BE2C (cell line): Measurements from ENCODE around the gene NUDT16L1.

Experiments
- DNase-seq: peaks from one replicate; pipeline ENCODE4 v3.0.0-alpha.2; 2020
- H3K27me3 ChIP-seq: fragments of 250-450 bp; sonication (Bioruptor Pico); 2 replicates; pipeline ENCODE4 v1.5.1; 2020; ENCODE audit warnings: mild to moderate bottlenecking
- H3K36me3 ChIP-seq: fragments of 250-450 bp; sonication (Bioruptor Pico); 2 replicates; pipeline ENCODE4 v1.5.1; 2020; ENCODE audit warnings: mild to moderate bottlenecking
- H3K4me1 ChIP-seq: fragments of 250-450 bp; sonication (Bioruptor Pico); 2 replicates; pipeline ENCODE4 v1.5.1; 2020
- H3K4me3 ChIP-seq: 2 replicates; pipeline ENCODE4 v1.5.1; 2011; ENCODE audit warnings: low read depth, low read length
- H3K9me3 ChIP-seq: fragments of 250-450 bp; sonication (Bioruptor Pico); 2 replicates; pipeline ENCODE4 v1.5.1; 2020
- TF ChIP-seq, protein P1 (sequence below): IDR thresholded peaks from 2 replicates; pipeline ENCODE4 v1.5.1; 2012; ENCODE audit warnings: mild to moderate bottlenecking, low read depth, low read length

NUDT16L1 gene

DNA sequence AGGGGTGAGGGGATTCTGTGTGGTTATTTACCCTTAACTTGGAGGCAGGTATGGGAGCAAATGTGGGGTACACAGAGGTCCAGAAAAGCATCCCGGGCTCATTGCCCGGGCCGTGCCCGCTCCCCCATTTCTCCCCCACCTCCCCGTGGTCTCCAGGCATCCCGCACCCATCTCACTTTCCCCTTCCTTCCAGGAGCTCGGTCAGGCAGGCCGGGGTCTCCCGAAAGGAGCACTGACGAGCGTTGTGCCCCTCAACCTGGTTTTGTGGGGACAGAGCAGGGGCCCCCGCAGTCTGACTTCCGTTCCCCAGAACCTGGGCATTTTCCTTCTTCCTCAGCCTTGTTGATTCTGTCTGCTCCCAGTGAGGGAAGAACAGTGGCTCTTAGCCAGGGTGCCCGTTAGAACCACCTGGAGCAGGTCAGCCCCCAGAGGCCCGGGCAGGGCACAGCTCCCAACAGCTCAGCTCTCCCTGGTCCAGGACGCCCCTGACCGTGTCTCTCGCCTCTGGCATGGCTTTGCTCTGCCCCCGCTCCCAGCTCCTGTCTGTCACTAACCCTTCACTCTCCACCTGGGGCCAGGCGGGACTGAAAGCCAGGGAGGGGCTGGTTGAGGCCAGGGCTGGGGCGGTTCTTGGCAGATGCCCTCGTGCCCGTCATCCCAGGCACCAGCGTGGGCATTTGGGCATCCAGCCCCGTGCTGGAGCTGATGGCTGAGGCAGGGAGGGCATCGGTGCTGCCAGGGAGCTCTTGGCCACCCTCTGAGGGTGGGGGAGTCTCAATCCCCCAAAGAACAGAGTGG, 12.5 kb upstream of the NUDT16L1 start:
- Histone ChIP-seq H3K27me3 (no peaks in the 10 kb centered on the region), H3K36me3 (peaks cover 26% of the 10 kb centered on the region), H3K4me3 (peak overlapping the region; percentile 49), H3K4me1 (peaks cover 18% of the 10 kb centered on the region), H3K9me3 (no peaks in the 10 kb centered on the region)
- DNase-seq: no peak
- TF ChIP-seq, protein P1, sequence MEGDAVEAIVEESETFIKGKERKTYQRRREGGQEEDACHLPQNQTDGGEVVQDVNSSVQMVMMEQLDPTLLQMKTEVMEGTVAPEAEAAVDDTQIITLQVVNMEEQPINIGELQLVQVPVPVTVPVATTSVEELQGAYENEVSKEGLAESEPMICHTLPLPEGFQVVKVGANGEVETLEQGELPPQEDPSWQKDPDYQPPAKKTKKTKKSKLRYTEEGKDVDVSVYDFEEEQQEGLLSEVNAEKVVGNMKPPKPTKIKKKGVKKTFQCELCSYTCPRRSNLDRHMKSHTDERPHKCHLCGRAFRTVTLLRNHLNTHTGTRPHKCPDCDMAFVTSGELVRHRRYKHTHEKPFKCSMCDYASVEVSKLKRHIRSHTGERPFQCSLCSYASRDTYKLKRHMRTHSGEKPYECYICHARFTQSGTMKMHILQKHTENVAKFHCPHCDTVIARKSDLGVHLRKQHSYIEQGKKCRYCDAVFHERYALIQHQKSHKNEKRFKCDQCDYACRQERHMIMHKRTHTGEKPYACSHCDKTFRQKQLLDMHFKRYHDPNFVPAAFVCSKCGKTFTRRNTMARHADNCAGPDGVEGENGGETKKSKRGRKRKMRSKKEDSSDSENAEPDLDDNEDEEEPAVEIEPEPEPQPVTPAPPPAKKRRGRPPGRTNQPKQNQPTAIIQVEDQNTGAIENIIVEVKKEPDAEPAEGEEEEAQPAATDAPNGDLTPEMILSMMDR: no peak

DNA sequence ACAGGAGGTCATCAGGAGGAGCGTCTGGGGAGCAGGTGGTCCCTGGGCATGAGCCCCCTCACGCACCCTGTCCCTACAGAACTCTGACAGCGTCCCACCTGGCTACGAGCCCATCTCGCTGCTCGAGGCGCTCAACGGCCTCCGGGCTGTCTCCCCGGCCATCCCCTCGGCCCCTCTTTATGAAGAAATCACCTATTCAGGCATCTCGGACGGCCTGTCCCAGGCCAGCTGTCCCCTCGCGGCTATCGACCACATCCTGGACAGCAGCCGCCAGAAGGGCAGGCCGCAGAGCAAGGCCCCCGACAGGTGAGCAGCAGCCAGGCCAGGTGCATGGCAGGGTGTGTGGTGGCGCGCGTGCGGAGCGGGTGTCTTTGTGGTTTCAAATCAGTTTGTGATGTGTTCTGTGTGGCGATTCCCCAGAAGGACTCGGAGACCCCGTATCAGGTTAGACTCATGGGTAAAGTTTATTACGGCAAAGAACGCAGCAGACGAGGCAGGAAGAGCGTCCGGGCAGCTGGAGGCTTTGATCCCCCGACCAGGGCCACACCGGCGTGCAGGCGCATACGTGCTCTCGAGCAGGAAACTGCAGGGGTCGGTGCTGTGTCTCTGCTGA, 11.8 kb upstream of the NUDT16L1 start:
- TF ChIP-seq, protein P1: no peak
- H3K27me3 ChIP-seq: no peaks in the 10 kb centered on the region
- no peaks in the 10 kb centered on the region for H3K9me3 ChIP-seq
- peaks cover 30% of the 10 kb centered on the region for H3K36me3 ChIP-seq
- no peak for DNase-seq
- H3K4me1 ChIP-seq: peaks cover 18% of the 10 kb centered on the region
- H3K4me3 ChIP-seq: no peak overlapping the region

DNA sequence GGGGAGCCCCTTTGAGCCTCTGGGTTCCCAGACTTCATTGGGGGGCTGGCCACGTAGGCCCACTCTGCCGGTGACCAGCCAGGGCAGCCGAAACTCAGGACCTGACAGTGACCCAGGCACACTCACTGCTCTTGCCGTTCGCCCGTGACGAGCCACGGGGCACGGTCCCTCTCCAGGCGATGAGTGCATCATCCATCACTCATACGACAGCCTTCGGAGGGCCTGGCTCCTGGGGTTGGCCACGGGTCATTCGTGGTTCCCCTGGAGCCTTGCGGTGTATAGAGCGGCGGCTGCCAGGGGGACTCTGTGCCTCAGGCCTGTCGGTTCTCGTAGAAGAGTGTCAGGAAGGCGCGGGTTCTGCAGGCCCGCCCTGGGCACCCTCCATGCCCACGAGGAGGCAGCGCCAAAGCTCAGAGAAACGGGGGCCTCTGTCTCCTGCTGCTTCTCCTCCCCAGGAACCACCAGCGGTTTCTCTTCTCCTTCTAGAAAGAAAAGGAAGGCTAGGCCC, 11.2 kb upstream of the NUDT16L1 start:
- H3K4me3 ChIP-seq: no peak overlapping the region
- H3K27me3 ChIP-seq: no peaks in the 10 kb centered on the region
- peaks cover 32% of the 10 kb centered on the region for H3K36me3 ChIP-seq
- TF ChIP-seq, protein P1: no peak
- DNase-seq: no peak
- no peaks in the 10 kb centered on the region for H3K9me3 ChIP-seq
- H3K4me1 ChIP-seq: peaks cover 15% of the 10 kb centered on the region

DNA sequence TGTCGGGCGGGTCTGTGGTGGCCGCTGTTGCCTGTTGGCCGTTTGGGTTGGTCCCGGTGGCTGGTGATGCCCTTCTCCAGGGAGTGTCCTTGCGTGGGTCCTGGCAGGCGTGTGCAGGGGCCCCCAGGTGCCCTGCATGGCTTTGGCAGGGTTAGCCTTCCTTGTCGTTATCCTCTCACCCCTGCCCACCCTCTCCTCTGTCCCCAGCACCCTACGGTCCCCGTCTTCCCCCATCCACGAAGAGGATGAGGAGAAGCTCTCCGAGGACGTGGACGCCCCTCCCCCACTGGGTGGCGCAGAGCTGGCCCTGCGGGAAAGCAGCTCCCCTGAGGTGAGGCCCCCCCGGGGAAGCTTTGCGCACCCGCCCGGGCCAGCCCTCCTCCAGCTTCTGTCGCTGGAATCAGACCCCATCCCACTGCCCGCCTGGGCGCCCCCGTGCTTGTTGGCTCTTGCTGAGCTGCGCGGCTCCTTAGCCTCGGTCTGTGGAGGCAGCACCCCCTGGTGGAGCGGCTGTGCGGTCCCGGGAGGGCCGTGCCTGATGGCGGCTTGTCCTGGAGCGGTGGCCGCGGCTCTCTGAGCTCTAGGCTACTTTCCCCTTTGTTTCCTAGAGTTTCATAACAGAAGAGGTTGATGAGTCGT, 10.6 kb upstream of the NUDT16L1 start:
- DNase-seq: peak; percentile 73
- Histone ChIP-seq H3K4me3 (no peak overlapping the region), H3K4me1 (peaks cover 18% of the 10 kb centered on the region), H3K27me3 (no peaks in the 10 kb centered on the region), H3K9me3 (no peaks in the 10 kb centered on the region), H3K36me3 (peaks cover 32% of the 10 kb centered on the region)
- TF ChIP-seq, protein P1: peak; percentile 51

DNA sequence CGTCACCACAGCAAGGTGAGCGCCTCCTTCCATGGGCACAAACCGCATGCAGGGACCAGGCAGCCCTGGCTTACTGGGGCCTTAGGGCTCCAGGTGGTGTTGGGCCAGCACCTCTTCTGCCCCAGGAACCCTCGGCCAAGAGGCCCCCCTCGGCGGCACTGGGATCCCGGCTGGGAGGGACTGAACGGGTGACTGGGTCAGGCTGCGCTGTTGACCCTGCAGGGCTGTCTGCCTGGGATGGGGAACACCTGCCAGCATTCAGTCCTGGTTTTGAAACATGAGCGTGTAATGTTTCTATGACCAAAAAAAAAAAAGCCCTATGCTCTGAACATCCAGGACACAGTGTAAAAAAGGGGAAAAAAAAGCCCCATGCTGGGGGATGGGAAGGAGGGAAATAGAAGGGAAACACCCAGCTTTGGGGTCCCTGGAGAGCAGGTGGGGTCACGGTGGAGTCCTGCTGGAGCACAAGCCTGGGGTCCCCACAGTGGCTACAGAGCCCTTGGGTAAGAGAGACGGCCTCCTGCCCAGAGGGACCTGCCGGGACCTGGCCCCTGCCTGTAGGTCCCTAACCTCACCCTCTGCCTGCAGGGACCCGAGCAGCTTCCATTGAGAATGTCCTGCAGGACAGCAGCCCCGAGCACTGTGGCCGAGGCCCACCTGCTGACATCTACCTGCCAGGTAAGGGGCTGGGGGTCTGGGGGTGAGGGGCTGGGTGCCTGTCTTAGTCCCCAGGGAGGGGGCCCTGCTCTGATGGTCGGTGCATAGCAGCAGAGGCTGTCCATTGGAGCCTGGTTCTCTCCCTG, 9.9 kb upstream of the NUDT16L1 start:
- DNase-seq: no peak
- Histone ChIP-seq H3K9me3 (no peaks in the 10 kb centered on the region), H3K36me3 (peaks cover 29% of the 10 kb centered on the region), H3K4me3 (no peak overlapping the region), H3K27me3 (no peaks in the 10 kb centered on the region), H3K4me1 (peaks cover 20% of the 10 kb centered on the region)
- TF ChIP-seq, protein P1: no peak
